GM23248 (cell line): ENCODE measurements around the gene SUGCT. TPM values are rescaled to one million over a fixed set of nuclear protein-coding genes. Genes with fewer than 3 reads are reported as not detected.
"Not testable (repeated sequence)": the region's sequence is repeated elsewhere in the genome, so short reads cannot be mapped to it uniquely, and the experiment has no call there.

ENCODE experiments used
- DNase-seq: peaks from one replicate; pipeline ENCODE4 v3.0.0-alpha.2; 2015
- H2AFZ ChIP-seq: fragments of 200-600 bp; sonication (generic); 2 replicates; pipeline ENCODE4 v1.6.1; 2016; ENCODE audit warnings: antibody characterized with exemption
- H3F3A ChIP-seq: fragments of 200-600 bp; sonication (generic); 2 replicates; pipeline ENCODE4 v1.6.1; 2016; ENCODE audit warnings: mild to moderate bottlenecking, antibody characterized with exemption, mixed run types; ENCODE audit not compliant: insufficient read depth
- H3K27ac ChIP-seq: fragments of 200-600 bp; sonication (generic); 2 replicates; pipeline ENCODE4 v1.5.1; 2016; ENCODE audit warnings: mild to moderate bottlenecking
- H3K27me3 ChIP-seq: fragments of 200-600 bp; sonication (generic); replicated peaks from 2 replicates; pipeline ENCODE4 v1.6.1; 2016; ENCODE audit warnings: mild to moderate bottlenecking; ENCODE audit not compliant: insufficient read depth
- H3K36me3 ChIP-seq: fragments of 200-600 bp; sonication (generic); 2 replicates; pipeline ENCODE4 v1.6.1; 2016; ENCODE audit warnings: low read depth, mild to moderate bottlenecking
- H3K4me1 ChIP-seq: fragments of 200-600 bp; sonication (generic); 2 replicates; pipeline ENCODE4 v1.6.1; 2016; ENCODE audit warnings: mild to moderate bottlenecking; ENCODE audit not compliant: insufficient read depth
- H3K4me2 ChIP-seq: fragments of 200-600 bp; sonication (generic); one replicate; pipeline ENCODE4 v1.6.1; 2016; ENCODE audit warnings: mild to moderate bottlenecking; ENCODE audit not compliant: unreplicated experiment
- H3K4me3 ChIP-seq: fragments of 200-600 bp; sonication (generic); 2 replicates; pipeline ENCODE4 v1.5.1; 2016; ENCODE audit warnings: mild to moderate bottlenecking
- H3K79me2 ChIP-seq: fragments of 200-600 bp; sonication (generic); 2 replicates; pipeline ENCODE4 v1.6.1; 2016; ENCODE audit warnings: mild to moderate bottlenecking; ENCODE audit not compliant: insufficient read depth
- H3K9ac ChIP-seq: fragments of 200-600 bp; sonication (generic); 2 replicates; pipeline ENCODE4 v1.6.1; 2016; ENCODE audit warnings: mild to moderate bottlenecking
- H3K9me2 ChIP-seq: fragments of 200-600 bp; sonication (generic); 2 replicates; pipeline ENCODE4 v1.6.1; 2016; ENCODE audit warnings: mixed run types, mild to moderate bottlenecking, moderate library complexity; ENCODE audit not compliant: insufficient read depth
- H3K9me3 ChIP-seq: fragments of 200-600 bp; sonication (generic); one replicate; pipeline ENCODE4 v1.6.1; 2017; ENCODE audit warnings: low read depth
- H4K20me1 ChIP-seq: fragments of 200-600 bp; sonication (generic); 2 replicates; pipeline ENCODE4 v1.6.0; 2016; ENCODE audit not compliant: insufficient read depth
- EZH2 ChIP-seq: fragments of 200-600 bp; sonication (generic); IDR thresholded peaks from 2 replicates; pipeline ENCODE4 v1.6.1; 2018; ENCODE audit warnings: antibody characterized with exemption, mild to moderate bottlenecking; ENCODE audit not compliant: insufficient read depth, poor library complexity, severe bottlenecking
- EZH2phosphoT487 ChIP-seq: fragments of 200-600 bp; sonication (generic); IDR thresholded peaks from 2 replicates; pipeline ENCODE4 v1.6.1; 2018; ENCODE audit warnings: antibody characterized with exemption, moderate library complexity, mild to moderate bottlenecking, low read depth; ENCODE audit not compliant: insufficient read depth
- WGBS, 2 experiments: methylation state at CpG; one replicate each; pipeline ENCODE4 v1.1.6; 2015 to 2017; ENCODE audit warnings: low lambda C conversion rate in 2 of 2, low coverage in 1 of 2; ENCODE audit errors: missing lambda C conversion rate in 2 of 2; 5-methylcytosine and 5-hydroxymethylcytosine counted together
- in situ Hi-C: fragments of 300-500 bp; cut with MboI; formaldehyde crosslinking; loops from 2 replicates; pipeline ENCODE4 v1.15.0; 2020
- polyA plus RNA-seq: library from polyadenylated mRNA; unstranded; fragments of >200 nt; fragmentation: Nextera tagmentation; extraction: Ambion mirVana; gene quantifications from 2 replicates; pipeline ENCODE4 v1.2.1, GENCODE V29; 2016
- total RNA-seq: library from RNA; depleted of rRNA; stranded (reverse); fragments of >200 nt; shearing (Covaris generic); gene quantifications from 2 replicates; pipeline ENCODE4 v1.2.3, GENCODE V29; 2014

The SUGCT gene
- total and polyA plus RNA-seq, 2 experiments from 2014 or later = 2.2 to 7.1 TPM

- Histone ChIP-seq H2AFZ (no peak overlapping the region), H3K4me2 (no peak overlapping the region), H3K79me2 (no peaks in the 10 kb centered on the region), H3F3A (no peaks in the 10 kb centered on the region), H3K27ac (no peak overlapping the region), H3K4me1 (no peaks in the 10 kb centered on the region), H3K9me2 (no peaks in the 10 kb centered on the region), H3K4me3 (no peak overlapping the region), H3K9me3 (no peaks in the 10 kb centered on the region), H4K20me1 (no peaks in the 10 kb centered on the region), H3K9ac (no peak overlapping the region), H3K36me3 (no peaks in the 10 kb centered on the region), H3K27me3 (no peaks in the 10 kb centered on the region)
- in situ Hi-C loops = no loop called here
- WGBS, 2 experiments = 96 to 100% methylated on average over 2 of the region's 2 CpGs
- no peak for DNase-seq
- TF ChIP-seq EZH2phosphoT487 (no peak), EZH2 (no peak)
Measured at GRCh38 chr7:40412323-40412722, 277.5 kb downstream of the SUGCT start.

- H3K4me1 ChIP-seq, H3K9ac ChIP-seq, H3K27me3 ChIP-seq, H3K36me3 ChIP-seq, H2AFZ ChIP-seq, H3K9me2 ChIP-seq, H3K4me3 ChIP-seq, H3K9me3 ChIP-seq, DNase-seq, H3K79me2 ChIP-seq, H4K20me1 ChIP-seq, H3F3A ChIP-seq, in situ Hi-C loops, H3K27ac ChIP-seq, H3K4me2 ChIP-seq: not testable (repeated sequence)
- 91% methylated on average over 9 of the region's 9 CpGs for WGBS, 2 experiments
Measured at GRCh38 chr7:40414704-40415103, 279.9 kb downstream of the SUGCT start.

- 86 to 100% methylated on average over 1 of the region's 1 CpG for WGBS, 2 experiments
- Histone ChIP-seq H3K9me2 (no peaks in the 10 kb centered on the region), H3F3A (no peaks in the 10 kb centered on the region), H3K9me3 (no peaks in the 10 kb centered on the region), H3K36me3 (no peaks in the 10 kb centered on the region), H3K9ac (no peak overlapping the region), H3K4me2 (no peak overlapping the region), H2AFZ (no peak overlapping the region), H4K20me1 (no peaks in the 10 kb centered on the region), H3K27ac (no peak overlapping the region), H3K79me2 (no peaks in the 10 kb centered on the region), H3K4me3 (no peak overlapping the region), H3K27me3 (no peaks in the 10 kb centered on the region), H3K4me1 (no peaks in the 10 kb centered on the region)
- no peak for DNase-seq
- TF ChIP-seq EZH2 = no peak
- no peak for TF ChIP-seq EZH2phosphoT487
- in situ Hi-C loops = no loop called here
Measured at GRCh38 chr7:40418448-40418847, 283.6 kb downstream of the SUGCT start.

GRCh38 chr7:40418983-40419382 is 284.2 kb downstream of the SUGCT start:
- H3K9me2 ChIP-seq = no peaks in the 10 kb centered on the region
- no peak overlapping the region for H2AFZ ChIP-seq
- 97 to 98% methylated on average over 3 of the region's 3 CpGs for WGBS, 2 experiments
- no peaks in the 10 kb centered on the region for H3K27me3 ChIP-seq
- H3K4me2 ChIP-seq = no peak overlapping the region
- no peak overlapping the region for H3K9ac ChIP-seq
- no peak overlapping the region for H3K27ac ChIP-seq
- no peak overlapping the region for H3K4me3 ChIP-seq
- no peaks in the 10 kb centered on the region for H3K36me3 ChIP-seq
- H3K4me1 ChIP-seq = no peaks in the 10 kb centered on the region
- no peaks in the 10 kb centered on the region for H4K20me1 ChIP-seq
- H3F3A ChIP-seq = no peaks in the 10 kb centered on the region
- H3K9me3 ChIP-seq = no peaks in the 10 kb centered on the region
- H3K79me2 ChIP-seq = no peaks in the 10 kb centered on the region
- TF ChIP-seq EZH2 = no peak
- no peak for TF ChIP-seq EZH2phosphoT487
- in situ Hi-C loops = no loop called here
- no peak for DNase-seq

- Histone ChIP-seq H3K79me2 (no peaks in the 10 kb centered on the region), H4K20me1 (no peaks in the 10 kb centered on the region), H3K27ac (no peak overlapping the region), H3K9me2 (no peaks in the 10 kb centered on the region), H3K4me1 (no peaks in the 10 kb centered on the region), H3F3A (no peaks in the 10 kb centered on the region), H3K9me3 (no peaks in the 10 kb centered on the region), H3K4me3 (no peak overlapping the region), H3K4me2 (no peak overlapping the region), H3K9ac (no peak overlapping the region), H3K27me3 (no peaks in the 10 kb centered on the region), H2AFZ (no peak overlapping the region), H3K36me3 (no peaks in the 10 kb centered on the region)
- in situ Hi-C loops = no loop called here
- DNase-seq = no peak
- TF ChIP-seq EZH2phosphoT487 = no peak
- no peak for TF ChIP-seq EZH2
- WGBS, 2 experiments = no CpG with 5 or more reads among the region's 1 CpG
Measured at GRCh38 chr7:40419806-40420205, 285.0 kb downstream of the SUGCT start.
